Measurements from ENCODE around the gene NHLH1.

The NHLH1 gene
- 0 to 1.5 (median 0.10) reads per million in 17 experiments for total RNA-seq

DNA sequence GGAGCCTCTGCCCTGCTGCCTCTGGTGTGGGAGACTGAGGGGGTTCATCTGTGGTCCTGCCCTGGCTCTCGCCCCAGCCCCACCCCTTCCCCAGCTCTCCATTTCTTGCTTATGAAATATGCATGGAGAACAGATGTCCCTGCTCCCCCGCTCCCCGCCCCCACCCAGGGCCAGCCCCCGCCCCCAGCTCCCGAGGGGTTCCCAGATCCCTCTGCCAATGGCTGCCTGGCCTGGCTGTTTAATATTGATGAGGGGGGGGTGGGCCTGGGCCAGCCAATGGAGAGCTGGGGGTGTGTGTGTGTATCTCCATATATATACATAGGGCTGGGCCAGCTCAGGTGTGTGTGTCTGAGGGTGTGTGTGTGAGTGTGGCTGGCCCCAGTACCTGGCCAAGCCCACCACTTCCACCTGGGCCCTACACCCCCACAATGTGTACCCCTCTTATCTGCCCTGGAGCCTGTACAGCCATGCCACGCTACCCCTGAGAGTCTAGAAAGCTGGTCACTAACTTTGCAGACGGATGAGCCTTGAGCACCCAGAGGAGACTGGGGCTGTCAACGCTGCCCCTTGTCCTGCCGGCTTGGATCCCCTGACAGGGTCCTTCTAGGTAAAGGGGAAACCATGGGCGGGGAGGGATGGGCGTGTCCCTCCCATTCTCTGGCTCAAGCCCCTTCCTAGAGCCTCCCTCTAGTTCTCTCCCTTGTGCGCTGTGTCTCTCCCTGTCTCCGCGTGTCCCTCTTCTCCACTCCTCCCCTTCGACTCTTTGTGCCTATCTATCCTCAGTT, at the start of gene NHLH1:
NHLH1 (plus strand) TSS at position 341 of the 785 bp plus-strand sequence. CDS start 3,661 bp downstream, outside the sequence.
- DNase-seq = no peak

DNA sequence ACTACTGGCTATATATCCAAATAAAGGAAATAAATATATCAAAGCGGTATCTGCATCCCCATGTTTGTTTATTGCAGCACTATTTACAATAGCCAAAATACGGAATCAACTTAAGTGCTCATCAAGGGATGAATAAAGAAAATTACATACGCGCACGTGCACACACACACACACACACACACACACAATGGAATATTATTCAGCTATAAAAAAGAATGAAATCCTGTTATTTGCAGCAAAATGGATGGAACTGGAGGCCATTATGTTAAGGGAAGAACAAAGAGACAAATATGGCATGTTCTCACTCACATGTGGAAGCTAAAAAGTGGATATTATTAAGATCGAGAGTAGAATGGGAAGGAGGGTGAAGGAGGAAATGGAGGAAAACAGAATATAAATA, 44.0 kb upstream of the NHLH1 start:
- no peak for DNase-seq

DNA sequence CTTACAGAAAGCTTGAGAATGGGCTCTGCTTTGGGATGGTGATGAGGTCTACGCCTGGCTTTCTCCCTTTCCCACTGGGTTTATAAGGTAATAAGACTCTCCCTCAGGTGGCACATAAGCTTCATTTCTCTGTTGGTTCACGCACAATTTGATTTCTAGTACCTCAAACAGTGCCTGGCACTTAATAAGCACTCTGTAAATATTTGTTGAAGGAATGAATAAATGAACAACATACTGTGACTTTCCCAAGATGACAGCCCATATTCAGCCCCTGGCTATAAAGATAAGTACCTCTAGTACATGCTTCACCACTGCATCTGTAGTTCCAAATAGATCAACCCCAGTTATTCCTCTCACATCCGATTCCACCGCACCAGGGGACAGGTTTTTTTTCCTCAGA, 41.6 kb upstream of the NHLH1 start:
- no peak for DNase-seq

DNA sequence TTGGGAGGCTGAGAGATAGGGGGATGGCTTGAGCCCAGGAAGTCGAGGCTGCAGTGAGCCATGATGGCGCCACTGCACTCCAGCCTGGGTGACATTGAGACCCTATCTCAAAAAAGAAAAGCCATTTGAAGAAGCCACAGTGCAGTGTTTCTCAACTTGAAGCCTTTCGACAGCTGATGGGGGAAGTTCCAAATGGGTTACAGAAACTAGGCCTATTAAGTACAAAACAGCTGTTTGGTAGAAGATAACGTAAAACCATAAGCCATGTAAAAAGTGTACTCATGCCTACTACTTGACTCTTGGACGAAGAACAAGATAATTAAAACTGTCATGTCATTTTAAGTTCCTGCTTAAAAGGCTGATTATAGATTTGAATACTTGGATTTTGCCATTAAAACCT, 40.5 kb upstream of the NHLH1 start:
- DNase-seq = no peak

DNA sequence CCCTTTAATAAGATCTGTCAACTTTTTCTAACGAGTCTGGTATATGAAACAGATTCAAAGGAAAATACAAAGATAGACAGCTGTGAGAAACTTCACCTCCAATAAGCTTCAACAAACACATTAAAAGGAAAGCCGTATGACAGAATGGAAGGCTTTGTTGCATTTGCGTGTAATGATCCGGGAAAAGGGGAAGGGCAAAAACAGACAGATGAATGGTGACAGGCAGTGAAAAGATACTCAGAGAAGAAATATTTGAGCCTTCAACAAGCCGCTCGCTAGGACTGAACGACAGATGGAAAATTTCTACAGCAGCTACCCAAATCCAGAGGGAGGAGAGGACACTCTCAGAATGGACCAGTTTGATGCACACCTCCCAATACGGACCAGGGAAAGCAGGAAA, 38.7 kb upstream of the NHLH1 start:
- DNase-seq = no peak

DNA sequence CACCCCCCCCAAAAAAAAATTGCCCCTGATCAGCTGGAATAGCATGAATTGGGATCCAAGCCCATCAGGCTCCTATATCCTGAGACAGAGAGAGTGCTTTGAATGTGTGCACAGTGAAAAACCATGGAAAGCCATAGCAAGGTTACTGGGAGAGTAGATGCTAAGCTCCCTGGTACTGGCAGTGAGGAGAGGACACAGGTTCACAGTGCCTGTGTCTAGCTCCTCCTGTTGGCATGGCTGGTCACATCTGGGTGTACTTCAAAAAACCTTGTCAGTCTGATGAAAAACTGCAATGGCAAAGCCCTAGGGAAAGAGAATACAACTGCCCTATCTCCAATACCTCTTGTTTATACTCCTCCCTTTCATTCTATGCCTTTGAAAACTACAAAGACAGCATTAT, 36.8 kb upstream of the NHLH1 start:
- DNase-seq = no peak

DNA sequence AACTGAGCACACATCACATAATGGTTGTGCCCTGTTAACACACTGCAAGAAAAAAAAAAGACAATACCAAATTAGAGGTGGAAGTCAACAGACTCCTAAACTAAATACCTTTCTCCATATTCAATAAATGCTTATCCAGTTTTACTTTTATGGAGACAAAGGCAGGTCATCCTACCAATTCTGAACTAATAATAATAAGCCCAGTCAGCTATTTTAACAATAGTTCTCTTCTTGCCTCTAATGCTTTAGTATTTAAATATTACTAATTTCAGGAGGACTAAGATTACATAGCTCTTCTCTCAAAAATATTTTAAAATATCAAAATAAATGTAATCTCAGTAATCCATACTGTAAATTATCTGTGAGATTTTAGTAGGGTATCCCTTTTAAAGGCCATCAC, 34.4 kb upstream of the NHLH1 start:
- no peak for DNase-seq

DNA sequence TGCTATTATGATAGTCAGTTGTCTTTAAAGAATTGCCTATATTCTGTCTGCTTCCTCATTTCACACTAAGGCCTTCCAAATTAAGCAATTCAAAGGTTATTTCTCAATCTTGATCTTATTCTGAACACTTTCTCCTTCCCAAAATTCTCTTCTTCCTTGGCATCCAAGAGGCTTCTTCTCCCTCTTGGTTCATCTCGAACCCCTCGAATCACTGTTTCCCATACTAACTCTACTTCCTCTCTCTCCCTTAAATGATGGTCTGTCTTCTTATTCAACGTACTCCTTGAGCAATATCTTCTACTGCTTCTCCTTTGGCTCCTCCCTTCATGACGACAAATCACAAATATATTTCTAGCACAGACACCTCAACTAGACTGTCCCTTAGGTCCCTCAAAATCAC, 28.3 kb upstream of the NHLH1 start:
- DNase-seq = peak; percentile 67 to 93 (median 80)

DNA sequence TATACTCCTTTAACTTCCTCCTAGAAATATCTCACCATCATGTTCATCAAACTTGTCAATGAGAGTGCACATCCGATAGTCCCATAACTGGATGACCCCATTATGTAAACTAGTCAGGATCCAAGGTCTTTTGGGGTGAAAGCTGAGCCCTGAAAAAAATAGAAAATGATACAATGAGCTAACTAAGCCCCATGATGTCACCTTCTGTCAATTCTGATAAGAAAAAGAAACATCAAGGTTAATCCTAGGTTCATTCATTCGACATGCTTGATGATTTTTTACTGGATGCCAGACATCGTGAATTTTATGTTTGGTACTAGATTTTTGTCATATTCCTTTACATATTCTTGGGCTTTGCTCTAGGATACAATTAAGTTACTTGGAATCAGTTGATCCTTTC, 26.7 kb upstream of the NHLH1 start:
- DNase-seq = no peak

DNA sequence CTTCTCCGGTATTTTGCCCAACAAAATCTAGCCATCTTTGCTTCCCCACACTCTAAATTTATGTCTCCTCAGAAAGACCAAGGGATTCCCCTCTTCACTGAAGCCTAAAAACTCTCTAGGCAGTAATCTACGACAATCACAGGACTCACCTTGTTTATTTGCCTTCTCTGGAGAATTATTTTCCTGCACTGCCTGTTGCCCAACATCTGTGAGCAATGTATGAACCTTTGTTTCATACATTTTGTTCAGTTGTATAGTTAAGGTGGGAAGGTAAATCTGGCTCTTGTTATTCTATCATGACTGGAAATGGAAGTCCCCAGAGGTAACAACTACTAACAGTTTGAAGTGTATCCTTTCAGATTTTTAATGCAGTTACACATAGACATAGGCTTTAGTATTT, 26.0 kb upstream of the NHLH1 start:
- no peak for DNase-seq

DNA sequence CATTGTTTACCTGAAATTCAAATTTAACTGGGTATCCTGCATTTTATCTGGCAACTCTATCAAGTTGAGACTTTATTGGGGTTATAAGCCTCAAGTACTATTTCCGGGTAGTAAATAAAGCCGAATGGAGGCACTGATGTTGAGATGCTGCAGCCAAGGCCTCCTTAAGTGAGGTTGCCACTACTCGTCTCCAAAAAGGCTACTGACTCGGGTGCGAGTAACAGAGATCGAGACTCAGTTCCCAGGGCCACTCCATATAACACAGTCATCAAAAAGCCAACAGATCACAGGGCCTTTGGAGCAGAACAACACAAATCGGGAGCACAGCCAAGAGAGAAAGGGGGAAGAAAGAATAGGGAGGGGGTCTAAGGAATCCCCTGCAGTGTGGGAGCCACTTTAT, 24.3 kb upstream of the NHLH1 start:
- DNase-seq = peak in 2 of 4 experiments; percentile 14 to 21

DNA sequence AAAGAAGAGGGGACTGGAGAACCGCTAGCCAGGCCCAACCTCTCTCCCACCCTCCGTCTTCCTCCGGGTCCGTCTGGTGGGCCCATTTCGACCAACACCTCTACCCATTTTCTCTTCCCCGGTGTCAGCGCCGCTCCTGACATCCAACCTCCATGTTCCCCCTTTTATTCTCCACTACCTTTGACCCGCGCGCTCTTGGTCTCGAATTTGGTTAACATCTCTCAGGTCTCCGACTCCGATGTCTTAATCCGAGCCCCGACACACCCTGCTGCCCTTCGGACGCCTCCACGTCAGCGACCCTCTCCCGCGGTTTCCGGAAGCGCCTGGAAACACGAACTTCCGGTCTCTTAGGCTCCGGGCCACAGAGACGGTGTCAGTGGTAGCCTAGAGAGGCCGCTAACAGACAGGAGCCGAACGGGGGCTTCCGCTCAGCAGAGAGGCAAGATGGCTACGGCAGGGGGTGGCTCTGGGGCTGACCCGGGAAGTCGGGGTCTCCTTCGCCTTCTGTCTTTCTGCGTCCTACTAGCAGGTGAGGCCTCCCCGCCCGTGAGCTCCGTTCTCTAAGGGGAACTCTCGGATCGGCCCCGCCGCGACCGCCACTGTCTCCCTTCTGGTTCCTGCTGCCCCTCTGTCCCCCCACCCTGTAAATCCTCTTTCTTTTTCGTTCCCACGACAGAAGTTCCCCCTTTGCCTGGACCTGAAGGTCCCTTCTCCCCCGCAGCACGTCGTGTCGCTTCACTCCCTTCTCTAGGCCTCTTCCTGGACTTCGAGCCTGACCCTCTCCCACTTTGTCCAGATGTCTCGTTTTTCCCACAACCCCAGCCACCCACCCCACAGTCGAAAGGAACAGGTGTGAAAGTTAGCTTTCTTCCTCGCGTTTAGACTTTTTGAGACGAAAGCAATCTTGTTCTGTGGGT, 23.7 kb upstream of the NHLH1 start, which contains the start of the genes COPA and NCSTN:
COPA (minus strand) TSS at position 298 of the 917 bp plus-strand sequence; CDS start at position 218, 80 bp downstream.
NCSTN (plus strand) TSS at position 431 of the 917 bp plus-strand sequence; CDS start at position 445, 14 bp downstream.
- peak; percentile 96 to 98 (median 98) for DNase-seq

DNA sequence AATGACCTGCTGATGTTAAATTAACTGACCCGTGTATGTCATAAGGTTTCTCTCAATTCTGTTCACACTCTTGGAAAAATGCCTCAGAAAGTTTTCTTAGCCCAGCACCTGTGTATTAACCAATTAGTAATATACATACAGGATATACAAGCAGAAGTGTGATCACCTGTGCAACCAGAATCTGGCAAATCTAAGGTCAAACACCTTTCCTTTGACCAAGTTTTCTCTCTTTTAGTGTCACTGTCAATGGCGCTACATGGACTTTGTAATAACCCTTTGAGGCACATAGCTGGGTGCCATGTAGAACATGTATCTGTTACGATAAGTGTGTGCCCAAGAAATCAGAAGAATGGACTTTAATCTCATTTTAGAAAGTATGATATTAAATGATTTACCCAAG, 22.6 kb upstream of the NHLH1 start:
- DNase-seq = no peak

DNA sequence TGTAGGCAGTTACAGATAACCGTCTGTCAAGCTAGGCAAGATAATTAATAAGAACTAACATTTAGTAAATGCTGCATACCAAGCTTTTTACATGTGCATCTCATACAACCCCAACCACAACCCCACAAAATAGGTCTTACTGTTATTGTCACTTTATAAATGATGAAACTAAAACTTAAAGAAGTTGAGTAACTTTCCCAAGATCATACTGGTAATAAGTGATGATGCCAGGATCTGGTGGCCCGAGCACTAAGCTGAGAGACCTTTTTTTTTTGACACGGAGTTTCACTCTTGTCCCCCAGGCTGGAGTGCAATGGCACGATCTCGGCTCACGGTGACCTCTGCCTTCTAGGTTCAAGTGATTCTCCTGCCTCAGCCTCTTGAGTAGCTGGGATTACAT, 21.9 kb upstream of the NHLH1 start:
- DNase-seq = no peak

DNA sequence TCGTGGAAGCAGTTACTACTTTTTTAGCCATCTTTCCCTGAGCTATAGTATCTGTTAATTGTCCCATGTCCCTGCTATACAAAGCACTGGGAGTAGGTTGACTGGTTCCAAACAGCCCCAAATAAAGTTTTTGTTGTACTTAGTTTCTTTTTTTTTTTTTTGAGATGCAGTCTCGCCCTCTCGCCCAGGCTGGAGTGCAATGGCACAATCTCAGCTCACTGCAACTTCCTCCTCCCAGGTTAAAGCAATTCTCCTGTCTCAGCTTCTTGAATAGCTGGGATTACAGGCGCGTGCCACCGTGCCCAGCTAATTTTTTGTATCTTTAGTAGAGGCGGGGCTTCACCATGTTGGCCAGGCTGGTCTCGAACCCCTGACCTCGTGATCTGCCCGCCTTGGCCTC, 20.4 kb upstream of the NHLH1 start:
- peak; percentile 61 to 77 (median 71) for DNase-seq

DNA sequence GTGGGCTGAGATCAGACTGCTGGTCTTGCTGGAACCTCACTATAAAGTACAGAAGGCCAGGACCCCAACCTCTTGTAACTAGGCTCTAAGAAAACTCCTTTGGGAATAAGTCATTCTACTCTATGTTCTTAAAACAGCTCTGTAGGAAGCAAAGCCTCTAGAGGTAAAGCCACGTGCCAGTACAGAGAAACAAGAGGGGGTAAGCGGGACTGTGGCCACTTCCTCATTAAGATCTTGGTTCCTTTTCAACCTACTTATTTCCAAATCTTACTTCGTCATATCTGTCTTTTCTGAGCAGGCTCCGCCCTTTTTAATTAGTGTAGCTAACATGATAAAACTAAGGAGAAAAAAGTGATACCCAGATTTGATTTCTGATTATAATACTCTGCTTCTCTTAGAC, 19.9 kb upstream of the NHLH1 start:
- DNase-seq = peak; percentile 81 to 93 (median 88)

DNA sequence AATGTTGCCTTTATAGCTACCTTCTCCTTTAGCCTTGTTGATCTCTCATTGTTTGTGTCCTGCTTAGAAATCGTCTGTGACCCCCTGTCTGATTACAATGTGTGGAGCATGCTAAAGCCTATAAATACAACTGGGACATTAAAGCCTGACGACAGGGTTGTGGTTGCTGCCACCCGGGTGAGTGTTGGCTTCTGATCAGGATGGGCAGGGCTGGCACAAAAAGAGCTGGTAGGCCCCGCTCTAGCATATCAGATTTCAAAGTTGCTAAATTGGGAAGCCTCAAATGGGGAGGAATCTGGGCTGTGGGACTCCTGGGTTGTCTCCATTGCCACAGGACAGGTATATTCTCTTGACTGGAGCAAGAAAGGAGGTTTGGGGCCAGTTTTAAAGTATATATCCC, 15.2 kb upstream of the NHLH1 start:
- DNase-seq = no peak

DNA sequence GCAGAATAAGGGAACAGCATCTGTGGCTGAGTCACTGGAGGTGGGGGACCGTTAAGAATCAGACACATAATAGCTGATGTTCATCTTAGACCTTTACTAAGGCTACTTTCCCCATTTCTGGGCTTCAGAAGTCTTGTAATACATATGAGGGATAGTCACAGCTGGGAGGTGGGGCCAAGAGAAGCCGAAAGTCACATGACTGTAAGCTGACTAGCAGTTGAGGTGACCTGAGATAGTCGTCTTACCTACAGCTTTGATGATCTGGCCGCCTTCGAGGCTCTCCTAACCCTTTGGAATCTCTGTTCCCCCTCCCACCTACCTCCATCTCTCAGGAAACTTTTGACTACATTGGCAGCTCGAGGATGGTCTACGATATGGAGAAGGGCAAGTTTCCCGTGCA, 14.3 kb upstream of the NHLH1 start:
- no peak for DNase-seq

DNA sequence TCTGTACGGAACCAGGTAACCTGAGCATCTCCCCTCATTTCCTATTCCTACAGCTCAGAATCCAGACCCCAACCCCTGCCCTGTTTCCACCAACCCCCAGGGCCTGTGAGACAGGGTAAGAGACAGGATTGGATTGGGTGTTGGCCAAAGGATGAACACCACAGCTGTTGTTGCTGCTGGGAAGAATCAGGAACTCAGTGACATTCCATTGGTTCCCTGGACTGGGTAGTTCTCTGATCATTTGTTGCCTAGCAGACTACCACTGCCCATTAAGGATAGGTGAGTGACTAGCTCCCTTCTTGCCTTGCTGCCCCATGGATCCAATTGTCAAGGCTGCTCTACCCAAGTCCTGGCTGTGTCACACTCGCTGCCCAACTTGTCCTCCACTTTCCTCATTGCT, 13.6 kb upstream of the NHLH1 start:
- DNase-seq = no peak

DNA sequence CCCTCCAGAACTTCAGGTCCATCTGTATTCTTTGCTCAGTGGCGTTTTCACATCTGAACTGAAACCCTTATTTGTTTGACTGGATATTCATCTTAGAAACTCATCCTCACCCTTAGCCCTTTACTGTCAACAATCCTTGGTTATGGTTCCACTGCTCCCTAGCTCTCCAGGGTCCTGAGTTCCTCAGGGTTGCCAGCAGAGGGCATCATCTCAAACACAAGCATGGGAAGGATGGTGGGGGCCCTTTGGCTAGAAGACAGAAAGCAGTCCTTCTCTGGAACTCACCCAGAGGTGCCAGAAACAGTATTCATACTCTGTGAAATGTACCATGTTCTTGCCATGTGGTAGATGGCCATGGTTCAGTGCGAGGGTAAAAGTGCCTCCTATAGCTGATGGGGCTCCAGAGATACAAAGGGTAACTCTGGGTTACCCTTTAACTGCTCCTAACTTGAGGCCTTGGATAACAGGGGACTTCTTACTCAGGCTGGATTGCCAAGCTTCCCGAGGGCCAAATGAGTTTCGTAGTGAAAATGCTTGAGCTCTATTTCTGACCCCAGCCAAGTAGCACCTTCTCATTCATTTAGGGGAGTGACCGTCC, 12.4 kb upstream of the NHLH1 start:
- peak in 3 of 4 experiments; percentile 54 to 65 (median 55) for DNase-seq

DNA sequence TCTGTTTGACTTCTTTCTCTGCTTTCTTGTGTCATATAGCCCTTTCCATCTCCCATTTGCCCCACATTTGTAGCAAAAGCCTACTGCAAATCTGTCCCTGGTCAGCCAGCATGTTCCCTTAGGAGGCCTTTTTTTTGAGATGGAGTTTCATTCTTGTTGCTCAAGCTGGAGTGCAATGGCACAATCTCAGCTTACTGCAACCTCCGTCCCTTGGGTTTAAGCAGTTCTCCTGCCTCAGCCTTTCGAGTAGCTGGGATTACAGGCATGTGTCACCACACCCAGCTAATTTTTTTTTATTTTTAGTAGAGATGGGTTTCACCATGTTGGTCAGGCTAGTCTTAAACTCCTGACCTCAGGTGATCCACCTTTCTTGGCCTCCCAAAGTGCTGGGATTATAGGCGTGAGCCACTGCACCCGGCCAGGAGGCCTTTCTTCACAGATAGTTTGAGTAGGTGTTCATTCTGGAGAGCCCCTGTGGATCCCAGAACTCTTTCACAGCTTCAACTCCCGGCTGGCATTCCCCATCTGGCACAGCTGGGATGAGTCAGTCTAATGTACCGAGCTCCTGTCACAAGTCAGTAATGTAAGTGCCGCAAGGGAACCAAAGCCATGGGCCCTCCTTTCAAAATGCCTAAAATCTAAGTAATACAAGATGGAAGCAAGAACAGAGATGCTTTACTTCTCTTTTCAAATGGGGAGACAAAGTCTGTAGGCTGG, 9.4 kb upstream of the NHLH1 start:
- no peak for DNase-seq

DNA sequence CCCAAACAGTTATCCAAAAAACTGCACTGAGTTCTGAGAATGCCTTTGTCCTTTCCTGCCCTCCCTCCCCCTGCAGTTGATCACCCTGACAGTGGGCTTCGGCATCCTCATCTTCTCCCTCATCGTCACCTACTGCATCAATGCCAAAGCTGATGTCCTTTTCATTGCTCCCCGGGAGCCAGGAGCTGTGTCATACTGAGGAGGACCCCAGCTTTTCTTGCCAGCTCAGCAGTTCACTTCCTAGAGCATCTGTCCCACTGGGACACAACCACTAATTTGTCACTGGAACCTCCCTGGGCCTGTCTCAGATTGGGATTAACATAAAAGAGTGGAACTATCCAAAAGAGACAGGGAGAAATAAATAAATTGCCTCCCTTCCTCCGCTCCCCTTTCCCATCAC, 8.8 kb upstream of the NHLH1 start:
- DNase-seq = no peak
